SK-N-SH (cell line): Measurements from ENCODE around the gene LIN37.
"Not testable (repeated sequence)": the region's sequence is repeated elsewhere in the genome, so short reads cannot be mapped to it uniquely, and the experiment has no call there.

ENCODE experiments used
- EP300 ChIP-seq, 2 experiments: IDR thresholded peaks; 2 replicates each; pipeline versions ENCODE4 v1.4.0 to v1.6.1; 2012; ENCODE audit warnings: borderline replicate concordance in 1 of 2, low read depth in 1 of 2, low read length in 1 of 2
- EZH2phosphoT487 ChIP-seq: fragments of 200-600 bp; sonication (generic); IDR thresholded peaks from 2 replicates; pipeline ENCODE4 v1.6.1; 2017; ENCODE audit warnings: low read depth, mixed run types, mild to moderate bottlenecking, antibody characterized with exemption, moderate library complexity, borderline replicate concordance
- GATA2 ChIP-seq: sonication (generic); formaldehyde crosslinking; IDR thresholded peaks from 2 replicates; pipeline ENCODE4 v1.5.0; 2020; ENCODE audit warnings: mild to moderate bottlenecking, missing genetic modification reagents
- MEF2A ChIP-seq: IDR thresholded peaks from 2 replicates; pipeline ENCODE4 v1.4.0; 2012; ENCODE audit warnings: low read depth, borderline replicate concordance
- SIN3A ChIP-seq: IDR thresholded peaks from 2 replicates; pipeline ENCODE4 v1.6.1; 2012; ENCODE audit warnings: low read depth, mild to moderate bottlenecking, low read length, moderate library complexity, borderline replicate concordance
- SMC3 ChIP-seq: IDR thresholded peaks from 2 replicates; pipeline ENCODE4 v1.6.1; 2012; ENCODE audit warnings: low read depth, low read length, improper control_type of control experiment
- TAF1 ChIP-seq: IDR thresholded peaks from 2 replicates; pipeline ENCODE4 v1.6.1; 2012; ENCODE audit warnings: low read depth, mild to moderate bottlenecking, low read length, moderate library complexity, borderline replicate concordance
- YY1 ChIP-seq: IDR thresholded peaks from 2 replicates; pipeline ENCODE4 v1.4.0; 2012; ENCODE audit warnings: low read depth, mild to moderate bottlenecking
- TF ChIP-seq, protein P1 (sequence below): fragments of 200-600 bp; sonication (generic); IDR thresholded peaks from 2 replicates; pipeline ENCODE4 v1.6.1; 2017; ENCODE audit warnings: antibody characterized with exemption, mild to moderate bottlenecking, moderate library complexity
- TF ChIP-seq, protein P2 (sequence below): IDR thresholded peaks from 2 replicates; pipeline ENCODE4 v1.6.1; 2012; ENCODE audit warnings: mild to moderate bottlenecking, low read depth, low read length, moderate library complexity
- TF ChIP-seq, protein P3 (sequence below): IDR thresholded peaks from 2 replicates; pipeline ENCODE4 v1.4.0; 2012; ENCODE audit warnings: low read depth

- TF ChIP-seq EZH2phosphoT487; MEF2A; SMC3; GATA2; EP300 (IDR thresholded peaks at IDR 0.05; ENCODE audit: borderline replicate concordance in 1 of 2, low read depth in 1 of 2, low read length in 1 of 2); YY1; SIN3A; TAF1: not testable (repeated sequence)
- TF ChIP-seq, protein P1, sequence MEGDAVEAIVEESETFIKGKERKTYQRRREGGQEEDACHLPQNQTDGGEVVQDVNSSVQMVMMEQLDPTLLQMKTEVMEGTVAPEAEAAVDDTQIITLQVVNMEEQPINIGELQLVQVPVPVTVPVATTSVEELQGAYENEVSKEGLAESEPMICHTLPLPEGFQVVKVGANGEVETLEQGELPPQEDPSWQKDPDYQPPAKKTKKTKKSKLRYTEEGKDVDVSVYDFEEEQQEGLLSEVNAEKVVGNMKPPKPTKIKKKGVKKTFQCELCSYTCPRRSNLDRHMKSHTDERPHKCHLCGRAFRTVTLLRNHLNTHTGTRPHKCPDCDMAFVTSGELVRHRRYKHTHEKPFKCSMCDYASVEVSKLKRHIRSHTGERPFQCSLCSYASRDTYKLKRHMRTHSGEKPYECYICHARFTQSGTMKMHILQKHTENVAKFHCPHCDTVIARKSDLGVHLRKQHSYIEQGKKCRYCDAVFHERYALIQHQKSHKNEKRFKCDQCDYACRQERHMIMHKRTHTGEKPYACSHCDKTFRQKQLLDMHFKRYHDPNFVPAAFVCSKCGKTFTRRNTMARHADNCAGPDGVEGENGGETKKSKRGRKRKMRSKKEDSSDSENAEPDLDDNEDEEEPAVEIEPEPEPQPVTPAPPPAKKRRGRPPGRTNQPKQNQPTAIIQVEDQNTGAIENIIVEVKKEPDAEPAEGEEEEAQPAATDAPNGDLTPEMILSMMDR = not testable (repeated sequence)
- TF ChIP-seq, protein P2, sequence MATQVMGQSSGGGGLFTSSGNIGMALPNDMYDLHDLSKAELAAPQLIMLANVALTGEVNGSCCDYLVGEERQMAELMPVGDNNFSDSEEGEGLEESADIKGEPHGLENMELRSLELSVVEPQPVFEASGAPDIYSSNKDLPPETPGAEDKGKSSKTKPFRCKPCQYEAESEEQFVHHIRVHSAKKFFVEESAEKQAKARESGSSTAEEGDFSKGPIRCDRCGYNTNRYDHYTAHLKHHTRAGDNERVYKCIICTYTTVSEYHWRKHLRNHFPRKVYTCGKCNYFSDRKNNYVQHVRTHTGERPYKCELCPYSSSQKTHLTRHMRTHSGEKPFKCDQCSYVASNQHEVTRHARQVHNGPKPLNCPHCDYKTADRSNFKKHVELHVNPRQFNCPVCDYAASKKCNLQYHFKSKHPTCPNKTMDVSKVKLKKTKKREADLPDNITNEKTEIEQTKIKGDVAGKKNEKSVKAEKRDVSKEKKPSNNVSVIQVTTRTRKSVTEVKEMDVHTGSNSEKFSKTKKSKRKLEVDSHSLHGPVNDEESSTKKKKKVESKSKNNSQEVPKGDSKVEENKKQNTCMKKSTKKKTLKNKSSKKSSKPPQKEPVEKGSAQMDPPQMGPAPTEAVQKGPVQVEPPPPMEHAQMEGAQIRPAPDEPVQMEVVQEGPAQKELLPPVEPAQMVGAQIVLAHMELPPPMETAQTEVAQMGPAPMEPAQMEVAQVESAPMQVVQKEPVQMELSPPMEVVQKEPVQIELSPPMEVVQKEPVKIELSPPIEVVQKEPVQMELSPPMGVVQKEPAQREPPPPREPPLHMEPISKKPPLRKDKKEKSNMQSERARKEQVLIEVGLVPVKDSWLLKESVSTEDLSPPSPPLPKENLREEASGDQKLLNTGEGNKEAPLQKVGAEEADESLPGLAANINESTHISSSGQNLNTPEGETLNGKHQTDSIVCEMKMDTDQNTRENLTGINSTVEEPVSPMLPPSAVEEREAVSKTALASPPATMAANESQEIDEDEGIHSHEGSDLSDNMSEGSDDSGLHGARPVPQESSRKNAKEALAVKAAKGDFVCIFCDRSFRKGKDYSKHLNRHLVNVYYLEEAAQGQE = not testable (repeated sequence)
- TF ChIP-seq, protein P3, sequence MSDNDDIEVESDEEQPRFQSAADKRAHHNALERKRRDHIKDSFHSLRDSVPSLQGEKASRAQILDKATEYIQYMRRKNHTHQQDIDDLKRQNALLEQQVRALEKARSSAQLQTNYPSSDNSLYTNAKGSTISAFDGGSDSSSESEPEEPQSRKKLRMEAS = not testable (repeated sequence)
Observed at GRCh38 chr19:35795564-35795963, 47.2 kb downstream of the LIN37 start.
